Rectal smooth muscle tissue (tissue), 1 donor: Measurements from ENCODE around the gene COL20A1.

ENCODE experiments used
- H3K27ac ChIP-seq: one replicate; pipeline ENCODE4 v1.7.0; 2013; ENCODE audit warnings: low read depth, low read length, inconsistent platforms
- H3K27me3 ChIP-seq: one replicate; pipeline ENCODE4 v1.7.0; 2013; ENCODE audit warnings: low read length; ENCODE audit not compliant: control insufficient read depth, insufficient read depth
- H3K36me3 ChIP-seq: one replicate; pipeline ENCODE4 v1.7.0; 2013; ENCODE audit warnings: low read length; ENCODE audit not compliant: control insufficient read depth, insufficient read depth
- H3K4me1 ChIP-seq: one replicate; pipeline ENCODE4 v1.7.0; 2013; ENCODE audit warnings: low read length; ENCODE audit not compliant: control insufficient read depth, insufficient read depth
- H3K4me3 ChIP-seq: one replicate; pipeline ENCODE4 v1.7.0; 2013; ENCODE audit warnings: low read length
- H3K9ac ChIP-seq: one replicate; pipeline ENCODE4 v1.7.0; 2013; ENCODE audit warnings: low read length

COL20A1 gene

GRCh38 chr20:63318391-63319163 is 25.6 kb downstream of the COL20A1 start:
- no peaks in the 10 kb centered on the region for H3K4me1 ChIP-seq
- H3K4me3 ChIP-seq: no peak overlapping the region
- no peak overlapping the region for H3K9ac ChIP-seq
- no peak overlapping the region for H3K27ac ChIP-seq
- H3K27me3 ChIP-seq: peaks cover 5% of the 10 kb centered on the region
- no peaks in the 10 kb centered on the region for H3K36me3 ChIP-seq

GRCh38 chr20:63319164-63320040 is 26.4 kb downstream of the COL20A1 start:
- Histone ChIP-seq H3K27ac (no peak overlapping the region), H3K27me3 (peaks cover 5% of the 10 kb centered on the region), H3K9ac (no peak overlapping the region), H3K36me3 (no peaks in the 10 kb centered on the region), H3K4me1 (no peaks in the 10 kb centered on the region), H3K4me3 (no peak overlapping the region)

GRCh38 chr20:63320041-63320511 is 27.1 kb downstream of the COL20A1 start:
- Histone ChIP-seq H3K4me3 (no peak overlapping the region), H3K9ac (no peak overlapping the region), H3K27ac (no peak overlapping the region), H3K27me3 (peaks cover 5% of the 10 kb centered on the region), H3K36me3 (no peaks in the 10 kb centered on the region), H3K4me1 (no peaks in the 10 kb centered on the region)

- Histone ChIP-seq H3K4me3 (no peak overlapping the region), H3K36me3 (no peaks in the 10 kb centered on the region), H3K4me1 (no peaks in the 10 kb centered on the region), H3K9ac (no peak overlapping the region), H3K27me3 (peaks cover 5% of the 10 kb centered on the region), H3K27ac (no peak overlapping the region)
These were observed 27.7 kb downstream of the COL20A1 start for GRCh38 chr20:63320616-63321147.

- H3K36me3 ChIP-seq: no peaks in the 10 kb centered on the region
- H3K4me3 ChIP-seq: no peak overlapping the region
- H3K4me1 ChIP-seq: no peaks in the 10 kb centered on the region
- H3K9ac ChIP-seq: no peak overlapping the region
- peaks cover 5% of the 10 kb centered on the region for H3K27me3 ChIP-seq
- H3K27ac ChIP-seq: no peak overlapping the region
These were observed 28.3 kb downstream of the COL20A1 start for GRCh38 chr20:63321148-63321831.

GRCh38 chr20:63322146-63322932 is 29.4 kb downstream of the COL20A1 start:
- no peaks in the 10 kb centered on the region for H3K36me3 ChIP-seq
- H3K4me1 ChIP-seq: no peaks in the 10 kb centered on the region
- peaks cover 5% of the 10 kb centered on the region for H3K27me3 ChIP-seq
- no peak overlapping the region for H3K27ac ChIP-seq
- no peak overlapping the region for H3K9ac ChIP-seq
- no peak overlapping the region for H3K4me3 ChIP-seq

- H3K27ac ChIP-seq: no peak overlapping the region
- H3K9ac ChIP-seq: no peak overlapping the region
- no peaks in the 10 kb centered on the region for H3K36me3 ChIP-seq
- H3K27me3 ChIP-seq: peaks cover 5% of the 10 kb centered on the region
- no peak overlapping the region for H3K4me3 ChIP-seq
- no peaks in the 10 kb centered on the region for H3K4me1 ChIP-seq
These were observed 29.9 kb downstream of the COL20A1 start for GRCh38 chr20:63322933-63323273.

- H3K36me3 ChIP-seq: no peaks in the 10 kb centered on the region
- no peaks in the 10 kb centered on the region for H3K4me1 ChIP-seq
- H3K27me3 ChIP-seq: peaks cover 5% of the 10 kb centered on the region
- no peak overlapping the region for H3K4me3 ChIP-seq
- H3K27ac ChIP-seq: no peak overlapping the region
- H3K9ac ChIP-seq: no peak overlapping the region
These were observed 30.5 kb downstream of the COL20A1 start for GRCh38 chr20:63323357-63323981.

GRCh38 chr20:63325021-63325471 is 32.1 kb downstream of the COL20A1 start:
- no peak overlapping the region for H3K9ac ChIP-seq
- H3K27me3 ChIP-seq: peaks cover 5% of the 10 kb centered on the region
- H3K27ac ChIP-seq: no peak overlapping the region
- no peaks in the 10 kb centered on the region for H3K4me1 ChIP-seq
- H3K4me3 ChIP-seq: no peak overlapping the region
- H3K36me3 ChIP-seq: no peaks in the 10 kb centered on the region

GRCh38 chr20:63325554-63326313 is 32.7 kb downstream of the COL20A1 start:
- no peaks in the 10 kb centered on the region for H3K36me3 ChIP-seq
- H3K4me1 ChIP-seq: no peaks in the 10 kb centered on the region
- H3K27ac ChIP-seq: no peak overlapping the region
- no peak overlapping the region for H3K4me3 ChIP-seq
- H3K9ac ChIP-seq: no peak overlapping the region
- peaks cover 5% of the 10 kb centered on the region for H3K27me3 ChIP-seq
